HG03280 (cell line): ENCODE results near the gene COBLL1.

ENCODE experiments used
- ATAC-seq: cut with Tn5 transposase; IDR thresholded peaks from one replicate; pipeline ENCODE4 v1.9.1; 2021; ENCODE audit warnings: mild to moderate bottlenecking, moderate library complexity; ENCODE audit not compliant: unreplicated experiment

COBLL1 gene

DNA sequence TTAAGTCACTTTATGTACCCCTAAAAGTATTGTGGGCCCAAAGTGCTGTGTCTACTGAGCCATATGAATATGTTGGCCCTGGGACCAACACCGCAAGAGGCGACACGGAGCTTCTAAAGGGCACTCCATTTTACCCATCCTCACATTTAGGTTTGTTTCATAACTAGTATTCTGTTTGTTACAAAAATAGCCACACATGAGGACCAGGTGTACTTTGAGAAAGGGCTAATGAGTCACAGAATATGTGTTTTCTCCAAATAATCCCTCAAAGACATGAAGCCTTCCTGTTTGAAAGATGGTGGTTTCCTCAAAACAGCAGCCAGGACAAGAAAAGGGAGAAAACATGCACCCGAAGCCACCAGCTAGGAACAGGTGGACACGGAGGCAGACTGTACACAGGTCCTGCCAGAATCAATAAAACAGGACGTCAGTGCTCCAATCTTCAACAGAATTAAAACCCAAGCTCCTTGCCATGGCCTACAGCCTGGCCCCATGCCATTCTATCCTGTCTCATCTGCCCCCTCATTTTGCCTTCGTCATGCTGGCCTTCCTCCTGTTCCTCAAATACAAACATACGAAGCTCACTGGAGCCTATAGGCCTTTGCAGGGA lies 198.6 kb downstream of the COBLL1 start:
- no peak for ATAC-seq

GRCh38 chr2:164642268-164642667 lies 199.4 kb downstream of the COBLL1 start:
- no peak for ATAC-seq
